GM19468 (cell line): ENCODE measurements around the gene GUK1.

Experiments used
- ATAC-seq: cut with Tn5 transposase; IDR thresholded peaks from one replicate; pipeline ENCODE4 v1.9.1; 2021; ENCODE audit warnings: mild to moderate bottlenecking, moderate library complexity, moderate number of reproducible peaks; ENCODE audit not compliant: unreplicated experiment; ENCODE audit errors: extremely low read depth

The GUK1 gene

DNA sequence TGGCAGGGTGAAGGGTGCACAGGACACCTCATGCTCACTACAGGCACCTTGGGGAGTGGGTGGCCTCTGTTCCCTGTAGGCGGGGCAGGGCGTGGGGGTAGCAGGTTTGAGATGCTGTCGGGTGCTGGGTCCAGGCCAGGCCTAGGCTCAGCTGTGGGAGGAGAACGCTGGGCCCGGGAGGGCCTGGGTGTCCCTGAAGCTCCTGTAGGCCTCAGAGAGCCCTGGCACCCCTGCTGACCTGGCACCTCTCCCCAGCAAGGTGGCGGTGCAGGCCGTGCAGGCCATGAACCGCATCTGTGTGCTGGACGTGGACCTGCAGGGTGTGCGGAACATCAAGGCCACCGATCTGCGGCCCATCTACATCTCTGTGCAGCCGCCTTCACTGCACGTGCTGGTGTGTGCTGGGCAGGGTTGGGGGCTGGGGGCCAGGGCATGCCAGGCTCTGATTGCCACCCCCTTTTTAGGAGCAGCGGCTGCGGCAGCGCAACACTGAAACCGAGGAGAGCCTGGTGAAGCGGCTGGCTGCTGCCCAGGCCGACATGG is 7.1 kb downstream of the GUK1 start:
- ATAC-seq = no peak

DNA sequence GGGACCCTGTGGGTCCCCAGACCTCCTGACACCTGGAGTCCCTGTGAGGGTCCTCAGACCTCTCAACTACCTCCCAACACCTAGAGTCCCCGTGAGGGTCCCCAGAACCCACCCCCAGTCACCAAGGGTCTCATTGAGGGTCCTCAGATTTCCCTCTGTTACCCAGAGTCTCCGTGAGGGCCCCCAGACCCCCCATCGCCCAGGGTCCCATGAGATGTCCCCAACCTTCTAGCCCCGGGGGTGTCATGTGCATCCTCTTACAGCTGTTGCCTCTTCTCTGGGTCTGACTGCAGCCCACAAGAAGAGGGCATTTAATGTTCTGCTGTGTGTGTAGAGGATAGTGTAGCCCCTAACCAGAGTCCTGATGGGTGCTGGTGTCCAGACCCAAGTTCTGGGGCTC is 7.7 kb downstream of the GUK1 start:
- ATAC-seq = no peak

GRCh38 chr1:228148196-228148861 is 8.2 kb downstream of the GUK1 start:
- no peak for ATAC-seq

DNA sequence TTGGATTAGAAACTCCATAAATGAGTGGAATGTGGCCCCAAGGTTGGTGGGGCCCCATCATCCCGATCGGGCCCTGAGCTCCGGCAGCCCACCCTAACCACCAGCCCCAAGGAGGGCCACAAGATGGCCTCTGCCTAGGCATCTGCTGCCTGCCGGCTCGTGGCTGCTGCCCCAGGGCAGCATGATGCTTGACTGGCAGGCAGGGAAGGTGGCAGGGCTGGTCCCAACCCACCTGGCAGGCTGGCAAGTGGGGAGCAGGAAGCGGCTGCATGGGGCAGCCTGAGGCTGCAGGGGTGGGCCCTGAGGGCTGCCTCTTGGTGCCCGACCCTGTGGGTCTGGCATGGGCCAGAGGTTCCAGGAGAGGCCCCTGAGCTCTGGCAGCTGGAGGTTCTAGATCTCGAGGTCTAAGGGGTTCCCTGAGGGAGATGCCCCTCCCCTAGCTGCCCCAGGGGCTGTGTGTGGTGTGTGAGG is 8.9 kb downstream of the GUK1 start:
- ATAC-seq = no peak

DNA sequence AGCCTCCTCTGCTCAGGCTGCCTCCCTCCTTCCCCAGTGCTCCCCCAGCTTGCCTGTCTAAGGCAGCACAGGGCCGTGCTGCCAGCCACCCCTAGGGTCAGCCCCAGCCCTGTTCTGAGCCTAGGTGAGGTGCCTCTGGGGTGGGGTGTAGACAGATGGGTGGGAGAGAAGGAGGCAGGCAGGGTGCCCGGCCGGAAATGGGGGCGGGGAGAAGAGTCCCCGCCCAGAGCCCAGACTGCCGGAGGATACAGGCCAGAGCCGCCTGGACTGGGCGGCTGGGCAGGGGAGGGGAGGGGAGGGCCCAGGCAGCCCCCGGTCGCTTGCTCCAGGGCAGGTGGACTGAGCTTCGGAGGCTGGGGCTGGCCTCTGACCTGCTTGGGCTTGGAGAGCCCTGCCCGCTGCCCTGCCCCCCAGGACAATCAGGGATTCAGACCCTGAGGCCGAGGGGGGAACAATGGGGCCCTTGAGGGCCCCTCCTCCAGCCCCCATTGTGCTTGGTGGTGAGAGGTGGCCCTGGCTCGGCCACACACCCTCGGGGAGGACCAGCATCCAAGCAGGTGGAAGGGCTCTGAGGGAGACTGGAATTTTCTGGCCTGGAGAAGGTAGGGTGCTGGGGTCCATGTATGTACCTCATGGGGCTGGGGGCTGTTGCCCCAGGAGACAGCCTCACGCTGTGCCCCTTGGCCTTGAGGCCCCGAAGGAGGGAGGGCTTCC is 9.5 kb downstream of the GUK1 start, which contains the start of gene GJC2:
Gene GJC2 (plus strand): TSS at position 525 of the 714 bp plus-strand sequence. CDS start 7,829 bp downstream, outside the sequence.
- no peak for ATAC-seq

- ATAC-seq = no peak
These were observed 10.0 kb downstream of the GUK1 start for GRCh38 chr1:228150120-228150460.

GRCh38 chr1:228150461-228151179 is 10.5 kb downstream of the GUK1 start:
- no peak for ATAC-seq

- ATAC-seq = no peak
These were observed 11.3 kb downstream of the GUK1 start for GRCh38 chr1:228151180-228151925.

DNA sequence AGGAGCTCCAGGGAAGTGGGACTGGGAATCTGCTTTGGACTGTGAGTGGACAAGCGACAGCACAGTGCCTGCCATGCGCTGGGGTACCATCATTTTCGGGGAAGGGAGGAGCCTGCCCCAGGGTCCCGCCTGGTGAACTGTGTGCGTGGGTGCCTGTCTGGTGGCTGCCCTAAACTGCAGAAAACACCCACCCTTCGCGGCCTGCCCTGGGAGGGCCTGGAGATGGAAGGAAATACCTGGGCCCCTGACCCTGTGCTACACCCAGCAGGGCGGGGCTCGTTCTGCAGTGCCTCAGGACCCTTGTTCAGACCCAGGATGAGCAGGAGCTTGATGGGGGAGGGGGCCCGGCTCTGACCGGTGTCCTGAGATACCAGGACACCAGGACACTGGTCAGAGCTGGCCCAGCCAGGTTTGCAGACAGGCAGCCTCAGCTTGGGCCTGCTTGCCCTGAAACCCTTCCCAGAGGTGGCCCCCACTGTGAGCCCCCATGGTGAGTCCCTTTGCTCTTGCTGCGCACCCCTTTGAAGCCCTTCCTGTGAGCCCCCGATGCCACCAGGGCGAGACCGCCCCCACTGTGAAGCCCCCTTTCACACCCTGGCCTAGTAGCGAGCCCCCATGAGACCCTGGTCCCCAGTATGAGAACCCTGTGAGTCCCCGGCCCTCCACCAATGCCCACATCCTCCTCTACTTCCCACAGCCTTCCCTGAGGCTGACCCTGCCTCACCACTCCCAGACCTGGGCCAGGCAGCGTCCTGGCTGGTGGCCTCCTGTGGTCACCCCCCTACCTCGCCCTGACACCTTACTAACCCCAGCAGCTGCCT is 12.2 kb downstream of the GUK1 start:
- ATAC-seq = no peak

- no peak for ATAC-seq
These were observed 12.8 kb downstream of the GUK1 start for GRCh38 chr1:228152918-228153258.

DNA sequence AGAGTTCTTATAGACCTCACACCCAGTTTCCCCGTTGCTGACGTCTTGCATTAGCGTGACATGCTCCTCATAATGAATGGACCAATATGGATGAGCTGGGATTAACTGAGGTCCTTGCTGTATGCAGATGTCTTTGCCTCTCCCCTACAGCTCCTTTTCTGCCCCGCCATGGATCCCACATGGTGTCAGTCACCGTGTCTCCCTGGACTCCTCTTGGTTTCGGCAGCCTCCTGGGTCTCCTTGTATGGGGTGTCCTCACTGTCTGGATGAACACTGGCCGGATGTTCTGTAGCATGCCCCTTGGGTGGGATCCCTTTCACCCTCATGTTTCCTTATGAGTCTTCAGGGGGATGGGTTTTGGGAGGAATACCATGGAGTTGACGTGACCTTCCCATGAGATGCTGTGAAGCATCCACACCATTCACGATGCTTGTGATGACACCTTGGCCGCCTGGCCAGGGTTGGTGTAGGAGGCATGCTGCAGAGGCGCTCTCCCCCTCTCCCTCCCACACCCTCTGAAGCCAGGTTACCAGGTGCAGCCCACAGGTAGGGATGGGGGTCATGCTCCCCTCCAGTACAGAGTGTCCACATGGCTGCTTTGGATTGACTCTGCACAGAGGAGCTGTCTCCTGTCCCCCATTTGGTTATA is 14.1 kb downstream of the GUK1 start:
- no peak for ATAC-seq

GRCh38 chr1:228154670-228155571 is 14.8 kb downstream of the GUK1 start:
- ATAC-seq = no peak

DNA sequence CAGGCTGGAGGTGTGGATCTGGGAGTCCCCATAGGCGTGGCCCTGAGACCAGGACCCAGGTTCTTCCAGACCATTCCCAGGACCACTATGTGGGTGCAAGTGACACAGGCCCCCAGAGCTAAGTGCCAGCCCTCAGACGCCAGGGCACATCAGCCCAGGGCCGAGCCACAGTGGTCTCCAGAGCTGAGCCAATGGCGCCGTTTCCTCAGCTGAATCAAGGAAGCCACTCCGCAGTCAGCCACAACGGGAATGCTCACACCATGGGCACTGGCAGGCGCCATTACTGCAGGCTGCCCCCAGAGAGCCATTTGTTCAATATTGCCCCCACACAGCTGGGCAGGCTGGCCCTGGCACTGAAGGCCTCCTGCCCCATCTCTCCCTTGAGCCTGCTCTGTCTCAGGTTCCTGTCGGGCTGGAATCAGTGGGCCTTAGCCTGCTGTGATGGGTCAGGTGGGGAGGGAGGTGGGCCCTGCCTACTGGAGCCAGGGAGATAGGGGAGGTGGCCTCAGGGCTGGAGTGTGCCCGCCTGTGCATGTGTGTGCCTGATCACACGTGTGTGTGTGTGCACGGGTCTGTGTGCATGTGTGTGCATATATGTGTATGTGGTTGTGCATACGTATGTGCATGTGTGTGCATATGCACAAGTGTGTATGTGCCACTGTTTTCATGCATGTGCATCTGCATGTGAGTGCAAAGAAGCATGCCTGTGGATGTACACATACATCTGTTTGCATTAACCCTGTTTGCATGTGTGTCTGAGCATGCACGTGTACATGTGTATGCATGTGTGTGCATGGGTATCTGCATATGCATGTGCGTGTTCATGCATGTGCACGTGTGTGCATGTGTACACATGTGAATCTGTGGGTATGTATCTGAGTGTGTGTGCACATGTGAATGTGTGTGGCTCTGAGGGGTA is 15.8 kb downstream of the GUK1 start:
- no peak for ATAC-seq

DNA sequence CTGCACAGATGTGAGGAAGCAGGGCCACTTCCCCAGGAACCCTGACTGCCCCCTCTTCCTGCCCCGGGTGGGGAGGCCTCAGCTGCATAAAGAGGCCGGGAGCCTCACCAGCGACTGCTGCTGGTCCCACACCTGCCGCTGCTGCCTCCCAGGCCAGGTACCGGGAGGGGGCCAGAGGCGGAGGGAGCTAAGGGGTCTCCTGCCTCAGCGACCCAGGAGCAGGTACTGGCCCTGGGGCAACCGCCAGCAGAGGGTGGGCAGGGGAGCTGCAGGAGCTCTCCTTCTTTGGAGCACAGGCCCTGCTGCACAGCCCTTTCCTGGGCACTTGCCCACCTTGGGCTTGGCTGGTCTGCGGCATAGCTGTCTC is 16.4 kb downstream of the GUK1 start:
- ATAC-seq = no peak

- ATAC-seq = no peak
These were observed 17.1 kb downstream of the GUK1 start for GRCh38 chr1:228156941-228157728.

DNA sequence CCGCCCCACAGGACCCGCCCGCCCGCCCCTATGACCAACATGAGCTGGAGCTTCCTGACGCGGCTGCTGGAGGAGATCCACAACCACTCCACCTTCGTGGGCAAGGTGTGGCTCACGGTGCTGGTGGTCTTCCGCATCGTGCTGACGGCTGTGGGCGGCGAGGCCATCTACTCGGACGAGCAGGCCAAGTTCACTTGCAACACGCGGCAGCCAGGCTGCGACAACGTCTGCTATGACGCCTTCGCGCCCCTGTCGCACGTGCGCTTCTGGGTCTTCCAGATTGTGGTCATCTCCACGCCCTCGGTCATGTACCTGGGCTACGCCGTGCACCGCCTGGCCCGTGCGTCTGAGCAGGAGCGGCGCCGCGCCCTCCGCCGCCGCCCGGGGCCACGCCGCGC is 17.6 kb downstream of the GUK1 start:
- ATAC-seq = no peak
